ENCODE measurements around the gene SPRR1A.

Gene SPRR1A

GRCh38 chr1:153032677-153033308, 48.9 kb downstream of the SPRR1A start:
- DNase-seq: no peak

GRCh38 chr1:153035211-153035610, 51.3 kb downstream of the SPRR1A start:
- no peak for DNase-seq
